ENCODE results near the gene ECPAS.

DNA sequence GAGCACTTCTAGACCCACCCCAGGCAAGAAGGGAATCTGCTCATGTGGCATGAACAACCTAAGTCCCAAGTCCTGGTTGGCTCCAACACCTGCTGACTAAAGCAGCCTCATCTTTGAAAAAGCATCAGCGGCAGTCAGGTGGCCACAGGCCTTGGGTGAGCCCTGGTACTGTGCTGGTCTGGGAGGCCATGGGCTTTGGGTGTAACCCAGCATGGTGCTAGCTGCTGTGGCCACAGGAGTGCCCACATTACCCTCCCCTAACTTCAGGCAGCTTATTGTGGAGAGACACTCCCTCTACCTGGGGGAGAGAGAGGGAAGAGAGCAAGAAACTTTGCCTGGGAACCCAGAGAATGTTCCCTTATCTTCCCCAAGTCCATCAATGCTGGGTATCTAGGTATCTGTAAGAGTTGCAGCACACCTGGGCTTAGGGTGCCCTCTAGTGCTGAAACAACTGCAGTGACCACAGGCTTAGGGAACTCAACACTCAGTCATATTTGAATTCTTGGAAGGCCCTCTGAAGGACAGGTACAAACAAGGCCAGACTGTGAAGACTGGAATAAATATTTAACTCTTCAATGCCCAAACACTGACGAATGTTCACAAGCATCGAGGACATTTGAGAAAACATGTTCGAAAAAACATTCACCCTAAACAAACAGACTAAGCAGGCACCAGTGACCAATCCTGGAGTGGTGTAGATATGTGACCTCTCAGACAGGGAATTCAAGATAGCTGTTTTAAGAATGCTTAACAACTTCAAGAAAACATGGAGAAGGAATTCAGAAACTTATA, 84.2 kb downstream of the ECPAS start:
- TF ChIP-seq, protein P1, sequence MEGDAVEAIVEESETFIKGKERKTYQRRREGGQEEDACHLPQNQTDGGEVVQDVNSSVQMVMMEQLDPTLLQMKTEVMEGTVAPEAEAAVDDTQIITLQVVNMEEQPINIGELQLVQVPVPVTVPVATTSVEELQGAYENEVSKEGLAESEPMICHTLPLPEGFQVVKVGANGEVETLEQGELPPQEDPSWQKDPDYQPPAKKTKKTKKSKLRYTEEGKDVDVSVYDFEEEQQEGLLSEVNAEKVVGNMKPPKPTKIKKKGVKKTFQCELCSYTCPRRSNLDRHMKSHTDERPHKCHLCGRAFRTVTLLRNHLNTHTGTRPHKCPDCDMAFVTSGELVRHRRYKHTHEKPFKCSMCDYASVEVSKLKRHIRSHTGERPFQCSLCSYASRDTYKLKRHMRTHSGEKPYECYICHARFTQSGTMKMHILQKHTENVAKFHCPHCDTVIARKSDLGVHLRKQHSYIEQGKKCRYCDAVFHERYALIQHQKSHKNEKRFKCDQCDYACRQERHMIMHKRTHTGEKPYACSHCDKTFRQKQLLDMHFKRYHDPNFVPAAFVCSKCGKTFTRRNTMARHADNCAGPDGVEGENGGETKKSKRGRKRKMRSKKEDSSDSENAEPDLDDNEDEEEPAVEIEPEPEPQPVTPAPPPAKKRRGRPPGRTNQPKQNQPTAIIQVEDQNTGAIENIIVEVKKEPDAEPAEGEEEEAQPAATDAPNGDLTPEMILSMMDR (IDR thresholded peaks at IDR 0.05) = no peak
- TF ChIP-seq POLR2A (IDR thresholded peaks at IDR 0.05) = no peak

All from lower leg skin (tissue), 3 donors.